ENCODE results near the gene EIF5A.

- TF ChIP-seq POLR2A (IDR thresholded peaks at IDR 0.05): no peak
- TF ChIP-seq, protein P1, sequence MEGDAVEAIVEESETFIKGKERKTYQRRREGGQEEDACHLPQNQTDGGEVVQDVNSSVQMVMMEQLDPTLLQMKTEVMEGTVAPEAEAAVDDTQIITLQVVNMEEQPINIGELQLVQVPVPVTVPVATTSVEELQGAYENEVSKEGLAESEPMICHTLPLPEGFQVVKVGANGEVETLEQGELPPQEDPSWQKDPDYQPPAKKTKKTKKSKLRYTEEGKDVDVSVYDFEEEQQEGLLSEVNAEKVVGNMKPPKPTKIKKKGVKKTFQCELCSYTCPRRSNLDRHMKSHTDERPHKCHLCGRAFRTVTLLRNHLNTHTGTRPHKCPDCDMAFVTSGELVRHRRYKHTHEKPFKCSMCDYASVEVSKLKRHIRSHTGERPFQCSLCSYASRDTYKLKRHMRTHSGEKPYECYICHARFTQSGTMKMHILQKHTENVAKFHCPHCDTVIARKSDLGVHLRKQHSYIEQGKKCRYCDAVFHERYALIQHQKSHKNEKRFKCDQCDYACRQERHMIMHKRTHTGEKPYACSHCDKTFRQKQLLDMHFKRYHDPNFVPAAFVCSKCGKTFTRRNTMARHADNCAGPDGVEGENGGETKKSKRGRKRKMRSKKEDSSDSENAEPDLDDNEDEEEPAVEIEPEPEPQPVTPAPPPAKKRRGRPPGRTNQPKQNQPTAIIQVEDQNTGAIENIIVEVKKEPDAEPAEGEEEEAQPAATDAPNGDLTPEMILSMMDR (IDR thresholded peaks at IDR 0.05): no peak
Observed at GRCh38 chr17:7325031-7325528, 17.7 kb downstream of the EIF5A start.

Data from Peyer's patch (tissue), 4 donors.